Spleen (tissue), 11 donors: ENCODE data around the gene ABCA3. TPM values are rescaled to one million over a fixed set of nuclear protein-coding genes. Genes with fewer than 3 reads are reported as not detected.

Source experiments
- DNase-seq: peaks from one replicate; pipeline ENCODE4 v3.0.0-alpha.2; 2020
- H3K27ac ChIP-seq, 8 donors: fragments of 200-600 bp; sonication (generic) in 7 of 8; 1 replicate in 4 of 8; 2 replicates in 4 of 8; pipeline versions ENCODE4 v1.5.0 to v1.8.0; 2016 to 2021; ENCODE audit warnings: inconsistent platforms in 4 of 8, mild to moderate bottlenecking in 4 of 8, moderate library complexity in 1 of 8
- H3K27me3 ChIP-seq, 7 donors: fragments of 200-600 bp; sonication (generic) in 6 of 7; replicated peaks in 1 of 7; 1 replicate in 4 of 7; 2 replicates in 3 of 7; pipeline versions ENCODE4 v1.5.0 to v1.8.0; 2016 to 2021; ENCODE audit warnings: inconsistent platforms in 3 of 7, mild to moderate bottlenecking in 1 of 7
- H3K36me3 ChIP-seq, 6 donors: fragments of 200-600 bp; sonication (generic) in 5 of 6; 1 replicate in 4 of 6; 2 replicates in 2 of 6; pipeline versions ENCODE4 v1.5.0 to v1.8.0; 2016 to 2021; ENCODE audit warnings: inconsistent platforms in 2 of 6
- H3K4me1 ChIP-seq, 6 donors: fragments of 200-600 bp; sonication (generic) in 5 of 6; 1 replicate in 3 of 6; 2 replicates in 3 of 6; pipeline versions ENCODE4 v1.5.0 to v1.8.0; 2016 to 2021; ENCODE audit warnings: inconsistent platforms in 3 of 6
- H3K4me3 ChIP-seq, 8 donors: fragments of 200-600 bp; sonication (generic) in 7 of 8; 1 replicate in 4 of 8; 2 replicates in 4 of 8; pipeline versions ENCODE4 v1.5.0 to v1.8.0; 2016 to 2021; ENCODE audit warnings: inconsistent platforms in 4 of 8, mild to moderate bottlenecking in 4 of 8, moderate library complexity in 2 of 8
- H3K9me3 ChIP-seq, 8 donors: fragments of 200-600 bp; sonication (generic) in 7 of 8; 1 replicate in 4 of 8; 2 replicates in 4 of 8; pipeline versions ENCODE4 v1.5.0 to v1.8.0; 2016 to 2021; ENCODE audit warnings: inconsistent platforms in 4 of 8
- POLR2A ChIP-seq, 3 donors: fragments of 450-650 bp; IDR thresholded peaks; one replicate each; pipeline ENCODE4 v1.5.1; 2017; ENCODE audit warnings: antibody characterized with exemption in 3 of 3, mild to moderate bottlenecking in 1 of 3
- POLR2AphosphoS5 ChIP-seq, 3 donors: sonication (generic); formaldehyde crosslinking; IDR thresholded peaks; one replicate each; pipeline ENCODE4 v1.5.1; 2017; ENCODE audit warnings: antibody characterized with exemption in 3 of 3
- WGBS, 5 donors: extraction: QIAGEN DNeasy Blood & Tissue Kit in 3 of 5; methylation state at CpG; one replicate each; pipeline versions ENCODE4 v1.1.5 to v1.1.7; 2013 to 2018; 5-methylcytosine and 5-hydroxymethylcytosine counted together
- intact Hi-C: fragments of 100-400 bp; cut with DNase I; formaldehyde crosslinking; loops from one replicate; pipeline ENCODE4 v1.15.0; 2023; ENCODE audit warnings: low total_unique reads
- polyA plus RNA-seq, 3 donors: library from polyadenylated mRNA; stranded (reverse); fragments of 200-250 nt; gene quantifications; one replicate each; pipeline ENCODE4 v1.2.1, GENCODE V29; 2013
- total RNA-seq, 7 donors: library from RNA; depleted of rRNA in 3 of 7; stranded (reverse); fragments of >200 nt in 3 of 7; fragmentation: NEBNext Ultra II Directional in 4 of 7; extraction: Animal tissue kit (Norgen Biotek cat#: 25700) in 4 of 7; gene quantifications; one replicate each; pipeline versions ENCODE4 v1.1.0 to v1.2.1, GENCODE V29; 2016 to 2021
- TF ChIP-seq, protein P1 (sequence below), 11 experiments: fragments of 200-600 bp in 7 of 11; fragments of 450-650 bp in 4 of 11; sonication (generic) in 4 of 11; IDR thresholded peaks in 8 of 11; conservative IDR thresholded peaks in 3 of 11; 1 replicate in 7 of 11; 2 replicates in 4 of 11; pipeline versions ENCODE4 v1.4.0 to v1.8.0; 2016 to 2021; ENCODE audit warnings: antibody characterized with exemption in 11 of 11, inconsistent platforms in 4 of 11, mild to moderate bottlenecking in 1 of 11
- donor health status: healthy with polysubstance abuse.
- donor health status: DM: no; HTN: no; CAD: no; lungs with moderate emphysema.
- donor health status: DM: no; HTN: no; CAD: no.
- donor health status: Bipolar disorder and iron deficiency.
- donor health status: healthy.
- donor health status: DM: no; HTN: no; CAD: no.
- donor health status: DM: yes; HTN: yes; CAD: no.

ABCA3 gene
- total and polyA plus RNA-seq, 10 donors: 2.5 to 12.6 (median 6.8) TPM

DNA sequence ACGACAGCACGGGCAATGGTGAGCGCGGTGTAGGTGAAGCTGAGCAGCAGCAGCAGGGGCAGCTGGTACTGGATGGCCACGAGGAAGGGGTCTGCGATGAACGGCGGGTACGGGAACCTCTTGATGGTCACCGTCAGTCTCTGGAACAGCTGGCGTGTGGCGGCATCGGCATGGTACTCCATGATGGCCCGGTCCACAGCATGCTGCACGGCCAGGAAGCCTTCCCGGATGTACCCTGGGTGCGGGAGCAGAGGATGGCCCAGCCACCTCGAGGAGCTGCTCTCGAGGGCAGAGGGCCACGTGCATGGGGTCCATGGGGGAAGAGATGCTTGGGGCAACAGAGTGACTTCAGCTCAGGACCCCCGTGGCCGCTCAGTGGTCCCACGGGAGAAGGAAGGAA lies 20.9 kb downstream of the ABCA3 start:
- WGBS, 5 donors: 89 to 92% (median 91%) methylated on average over 22 to 23 of the region's 23 CpGs
- no peak overlapping the region for H3K27ac ChIP-seq
- DNase-seq: peak; percentile 38

DNA sequence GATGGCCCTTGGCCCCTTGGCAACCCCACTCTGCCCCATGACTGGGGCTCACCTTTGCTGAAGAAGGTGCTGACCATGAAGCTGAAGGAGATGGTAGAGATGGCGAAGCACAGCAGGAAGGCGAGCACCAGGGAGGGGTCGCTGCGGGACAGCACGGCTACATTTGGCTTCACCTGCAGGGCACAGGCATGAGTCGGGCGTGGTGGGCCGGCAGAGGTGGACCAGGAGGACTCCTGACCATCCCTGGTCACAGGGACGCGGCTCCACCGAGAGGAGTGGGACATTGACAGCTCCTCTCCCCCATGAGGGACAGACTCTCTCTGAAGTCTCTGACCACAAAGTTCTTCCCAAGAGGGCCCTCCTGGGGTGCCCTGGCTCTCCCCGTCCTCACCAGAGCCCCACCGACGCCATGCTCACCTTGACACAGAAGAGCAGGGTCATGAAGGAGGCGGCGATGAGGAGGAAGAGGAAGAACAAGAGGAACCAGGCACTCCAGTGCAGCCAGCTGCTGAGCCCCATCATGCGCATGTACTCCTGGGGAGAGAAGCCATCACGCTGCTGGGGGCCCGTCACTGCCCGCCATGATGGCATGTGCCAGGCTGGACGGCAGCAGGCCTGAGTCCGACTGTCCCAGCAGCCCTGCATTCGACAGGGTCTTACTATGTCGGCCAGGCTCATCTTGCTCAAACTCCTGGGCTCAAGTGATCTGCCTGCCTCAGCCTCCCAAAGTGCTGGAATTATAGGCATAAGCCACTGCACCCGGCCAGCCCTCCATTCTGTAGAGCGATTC lies 23.1 kb downstream of the ABCA3 start:
- no peak overlapping the region for H3K27ac ChIP-seq
- no peaks in the 10 kb centered on the region for H3K9me3 ChIP-seq
- TF ChIP-seq POLR2AphosphoS5 (IDR thresholded peaks at IDR 0.05) (no peak), POLR2A (IDR thresholded peaks at IDR 0.05) (no peak)
- TF ChIP-seq, protein P1, sequence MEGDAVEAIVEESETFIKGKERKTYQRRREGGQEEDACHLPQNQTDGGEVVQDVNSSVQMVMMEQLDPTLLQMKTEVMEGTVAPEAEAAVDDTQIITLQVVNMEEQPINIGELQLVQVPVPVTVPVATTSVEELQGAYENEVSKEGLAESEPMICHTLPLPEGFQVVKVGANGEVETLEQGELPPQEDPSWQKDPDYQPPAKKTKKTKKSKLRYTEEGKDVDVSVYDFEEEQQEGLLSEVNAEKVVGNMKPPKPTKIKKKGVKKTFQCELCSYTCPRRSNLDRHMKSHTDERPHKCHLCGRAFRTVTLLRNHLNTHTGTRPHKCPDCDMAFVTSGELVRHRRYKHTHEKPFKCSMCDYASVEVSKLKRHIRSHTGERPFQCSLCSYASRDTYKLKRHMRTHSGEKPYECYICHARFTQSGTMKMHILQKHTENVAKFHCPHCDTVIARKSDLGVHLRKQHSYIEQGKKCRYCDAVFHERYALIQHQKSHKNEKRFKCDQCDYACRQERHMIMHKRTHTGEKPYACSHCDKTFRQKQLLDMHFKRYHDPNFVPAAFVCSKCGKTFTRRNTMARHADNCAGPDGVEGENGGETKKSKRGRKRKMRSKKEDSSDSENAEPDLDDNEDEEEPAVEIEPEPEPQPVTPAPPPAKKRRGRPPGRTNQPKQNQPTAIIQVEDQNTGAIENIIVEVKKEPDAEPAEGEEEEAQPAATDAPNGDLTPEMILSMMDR (IDR thresholded peaks at IDR 0.05 in 8 of 11, conservative IDR thresholded peaks at IDR 0.05 in 3 of 11): no peak
- intact Hi-C loops: no loop called here
- no peaks in the 10 kb centered on the region for H3K4me1 ChIP-seq
- DNase-seq: no peak
- H3K36me3 ChIP-seq: peaks cover 0 to 40% (median 3%) of the 10 kb centered on the region in 6 donors
- 86 to 94% (median 88%) methylated on average over 23 to 26 of the region's 26 CpGs for WGBS, 5 donors
- no peak overlapping the region for H3K4me3 ChIP-seq
- no peaks in the 10 kb centered on the region for H3K27me3 ChIP-seq

More for the DNA sequence above, 20.9 kb downstream of the ABCA3 start:
- intact Hi-C loops: no loop called here
- peaks cover 0 to 54% (median 3%) of the 10 kb centered on the region in 6 donors for H3K36me3 ChIP-seq
- no peaks in the 10 kb centered on the region for H3K27me3 ChIP-seq
- no peaks in the 10 kb centered on the region for H3K9me3 ChIP-seq
- H3K4me1 ChIP-seq: no peaks in the 10 kb centered on the region
- no peak overlapping the region for H3K4me3 ChIP-seq
- TF ChIP-seq, protein P1 (IDR thresholded peaks at IDR 0.05 in 8 of 11, conservative IDR thresholded peaks at IDR 0.05 in 3 of 11): no peak
- TF ChIP-seq POLR2A (IDR thresholded peaks at IDR 0.05): no peak
- TF ChIP-seq POLR2AphosphoS5 (IDR thresholded peaks at IDR 0.05): no peak

DNA sequence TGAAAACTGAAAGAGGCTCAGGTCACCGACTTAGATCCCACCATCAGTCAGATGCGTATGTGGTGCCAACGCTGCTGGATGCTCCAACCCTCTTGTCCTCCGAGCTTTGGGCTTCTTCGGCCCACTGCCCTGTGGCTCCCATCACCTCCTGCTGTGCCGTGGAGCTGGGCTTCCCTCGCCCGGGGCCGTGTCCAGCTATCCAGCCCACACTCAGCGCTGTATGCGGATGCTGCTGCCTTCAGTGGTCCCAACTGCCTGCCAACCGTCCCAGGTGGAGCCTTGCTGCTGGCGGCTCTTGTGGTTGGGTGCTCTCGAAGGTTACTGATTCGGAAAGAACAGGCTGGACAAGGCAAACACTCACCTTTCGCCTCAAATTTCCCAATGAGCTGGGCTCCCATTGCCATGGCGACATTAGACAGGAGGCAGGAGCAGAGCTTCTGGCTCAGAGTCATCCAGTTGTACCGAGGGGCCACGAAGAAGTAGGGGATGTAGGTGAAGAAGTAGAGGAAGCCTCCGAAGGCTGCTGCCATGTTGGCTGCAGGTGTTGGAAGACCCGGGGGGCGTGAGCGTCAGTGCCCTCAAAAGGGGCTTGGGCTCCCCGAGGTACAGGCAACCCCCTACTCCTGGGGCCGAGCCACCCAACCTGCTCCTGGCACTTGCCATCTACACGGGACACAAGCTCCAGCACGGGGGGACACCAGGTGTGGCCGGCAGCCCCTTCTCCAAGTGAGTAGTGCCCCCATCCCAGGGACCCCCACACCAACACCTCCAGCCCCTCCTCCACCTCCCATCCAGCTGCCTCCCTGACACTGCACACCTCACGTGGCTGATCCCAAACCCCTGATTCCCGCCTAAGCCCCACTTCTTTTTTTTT lies 32.2 kb downstream of the ABCA3 start:
- H3K36me3 ChIP-seq: peaks cover 0 to 24% (median 7%) of the 10 kb centered on the region in 6 donors
- H3K27ac ChIP-seq: no peak overlapping the region
- no peaks in the 10 kb centered on the region for H3K9me3 ChIP-seq
- H3K27me3 ChIP-seq: no peaks in the 10 kb centered on the region
- H3K4me3 ChIP-seq: no peak overlapping the region
- WGBS, 5 donors: 89 to 92% (median 90%) methylated on average over 27 to 30 of the region's 30 CpGs
- no peak for DNase-seq
- no peaks in the 10 kb centered on the region for H3K4me1 ChIP-seq
- intact Hi-C loops: no loop called here
- no peak for TF ChIP-seq POLR2A (IDR thresholded peaks at IDR 0.05)

DNA sequence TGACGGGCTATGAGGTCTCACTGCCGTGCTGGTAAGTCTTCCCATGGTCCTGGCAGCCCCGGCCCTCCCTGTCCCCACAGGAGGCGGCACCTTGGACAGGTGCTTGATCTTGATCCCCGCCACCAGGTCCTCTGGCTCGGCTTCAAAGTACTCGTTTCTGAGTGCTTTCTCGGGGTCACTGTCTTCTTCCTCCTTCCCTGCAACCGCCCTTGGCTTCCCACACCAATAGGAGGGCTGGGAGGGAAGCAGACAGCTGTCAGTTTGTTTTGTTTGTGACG lies 40.7 kb downstream of the ABCA3 start:
- WGBS, 5 donors: 64 to 84% (median 73%) methylated on average over 10 of the region's 10 CpGs
- intact Hi-C loops: no loop called here

More for the DNA sequence above, 40.7 kb downstream of the ABCA3 start:
- H3K4me1 ChIP-seq: peaks cover 0 to 14% (median 5%) of the 10 kb centered on the region in 6 donors
- H3K27me3 ChIP-seq: no peaks in the 10 kb centered on the region
- H3K36me3 ChIP-seq: peaks cover 0 to 20% (median 2%) of the 10 kb centered on the region in 6 donors
- no peaks in the 10 kb centered on the region for H3K9me3 ChIP-seq
- H3K27ac ChIP-seq: no peak overlapping the region
- TF ChIP-seq POLR2A (IDR thresholded peaks at IDR 0.05) (no peak), POLR2AphosphoS5 (IDR thresholded peaks at IDR 0.05) (no peak)
- TF ChIP-seq, protein P1 (IDR thresholded peaks at IDR 0.05 in 8 of 11, conservative IDR thresholded peaks at IDR 0.05 in 3 of 11): no peak
- H3K4me3 ChIP-seq: no peak overlapping the region
- DNase-seq: no peak
